ENCODE results near the gene OAS2. TPM values are rescaled to one million over a fixed set of nuclear protein-coding genes. Genes with fewer than 3 reads are reported as not detected.

Gene OAS2
- total and polyA plus RNA-seq, 9 of the 15 experiments (the other 6 are each of a cell fraction or from before 2014, with no cell fraction given) = 0.13 to 0.85 TPM; not detected in 7

DNA sequence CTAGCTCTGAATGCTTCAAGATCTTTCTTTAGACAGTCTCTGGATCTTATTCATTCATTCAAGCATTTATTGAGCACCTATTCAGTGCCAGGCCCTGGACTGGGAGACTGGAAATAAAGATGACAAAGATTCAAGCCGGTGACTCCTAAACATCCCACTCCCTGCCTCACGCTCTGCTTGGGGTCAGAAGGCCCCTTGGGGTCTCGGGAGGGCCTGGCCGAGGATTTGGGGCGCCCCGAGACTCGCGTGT lies 78.0 kb downstream of the OAS2 start:
- in situ Hi-C loops (cut with MboI) = no loop called here
- POLR2A ChIA-PET = interaction anchor here (0.7 kb wide), 1 partner anchor 439 kb away, joined by 3 read pairs; no protein-coding TSS in a partner anchor
- H3K79me2 ChIP-seq (ENCODE audit: control insufficient read depth, insufficient read depth, low read length) = no peaks in the 10 kb centered on the region

More for the DNA sequence above, 78.0 kb downstream of the OAS2 start:
- WGBS (ENCODE audit: insufficient coverage, low coverage, missing lambda C conversion rate) = 0% methylated on average over 3 of the region's 8 CpGs
- intact Hi-C loops (cut with micrococcal nuclease) = no loop called here
- Histone ChIP-seq H3K4me3 (no peak overlapping the region), H2AFZ (ENCODE audit: low read depth, low read length) (no peak overlapping the region), H4K20me1 (replicated peaks; ENCODE audit: control insufficient read depth, insufficient read depth, low read length) (peaks cover 8% of the 10 kb centered on the region), H3K27me3 (ENCODE audit: control insufficient read depth in 2 of 2, insufficient read depth in 2 of 2, low read length in 2 of 2) (peaks cover 7 to 36% of the 10 kb centered on the region in 2 experiments; a peak in 3 of 5 replicates), H3K27ac (ENCODE audit: extremely low read depth, low read depth, low read length) (no peak overlapping the region), H3K4me1 (replicated peaks in 1 of 2; ENCODE audit: control insufficient read depth in 2 of 2, insufficient read depth in 2 of 2, low read length in 2 of 2) (peaks cover 0 to 18% of the 10 kb centered on the region in 2 experiments; a peak in 1 of 5 replicates), H3K9me1 (ENCODE audit: control insufficient read depth, insufficient read depth, low read length) (no peaks in the 10 kb centered on the region), H3K36me3 (ENCODE audit: control insufficient read depth, insufficient read depth, low read length) (no peaks in the 10 kb centered on the region), H3K9ac (ENCODE audit: insufficient read depth in 1 of 2, low read depth in 2 of 2, low read length in 2 of 2) (no peak overlapping the region), H3K9me3 (replicated peaks; ENCODE audit: control insufficient read depth, insufficient read depth, low read depth, low read length) (no peaks in the 10 kb centered on the region), H3K4me2 (ENCODE audit: insufficient read depth, low read length) (no peak overlapping the region)
- ATAC-seq (no peak), FAIRE-seq (no peak), DNase-seq (ENCODE audit: extremely low read depth in 1 of 4, low spot score in 3 of 4) (no peak)
- BruUV-seq (replicated peaks) = no TSS peak
- TF ChIP-seq, protein P1, sequence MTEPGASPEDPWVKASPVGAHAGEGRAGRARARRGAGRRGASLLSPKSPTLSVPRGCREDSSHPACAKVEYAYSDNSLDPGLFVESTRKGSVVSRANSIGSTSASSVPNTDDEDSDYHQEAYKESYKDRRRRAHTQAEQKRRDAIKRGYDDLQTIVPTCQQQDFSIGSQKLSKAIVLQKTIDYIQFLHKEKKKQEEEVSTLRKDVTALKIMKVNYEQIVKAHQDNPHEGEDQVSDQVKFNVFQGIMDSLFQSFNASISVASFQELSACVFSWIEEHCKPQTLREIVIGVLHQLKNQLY (CRISPR knock-in tag; conservative IDR thresholded peaks at IDR 0.05) = no peak
- no peak for TF ChIP-seq POLR3G (IDR thresholded peaks at IDR 0.05; ENCODE audit: extremely low read depth, insufficient read length, insufficient replicate concordance)
- TF ChIP-seq ZNF696 (CRISPR knock-in tag; conservative IDR thresholded peaks at IDR 0.05) = no peak
- TF ChIP-seq ZNF79 (CRISPR knock-in tag; IDR thresholded peaks at IDR 0.05; ENCODE audit: low read depth) = no peak
- no peak for TF ChIP-seq HIVEP1 (CRISPR knock-in tag; IDR thresholded peaks at IDR 0.05)
- no peak for TF ChIP-seq ZNF133 (CRISPR knock-in tag; IDR thresholded peaks at IDR 0.05)
- no peak for TF ChIP-seq DACH1 (IDR thresholded peaks at IDR 0.05; ENCODE audit: partially characterized antibody)
- TF ChIP-seq KLF10 (CRISPR knock-in tag; IDR thresholded peaks at IDR 0.05) = no peak
- TF ChIP-seq, protein P2, sequence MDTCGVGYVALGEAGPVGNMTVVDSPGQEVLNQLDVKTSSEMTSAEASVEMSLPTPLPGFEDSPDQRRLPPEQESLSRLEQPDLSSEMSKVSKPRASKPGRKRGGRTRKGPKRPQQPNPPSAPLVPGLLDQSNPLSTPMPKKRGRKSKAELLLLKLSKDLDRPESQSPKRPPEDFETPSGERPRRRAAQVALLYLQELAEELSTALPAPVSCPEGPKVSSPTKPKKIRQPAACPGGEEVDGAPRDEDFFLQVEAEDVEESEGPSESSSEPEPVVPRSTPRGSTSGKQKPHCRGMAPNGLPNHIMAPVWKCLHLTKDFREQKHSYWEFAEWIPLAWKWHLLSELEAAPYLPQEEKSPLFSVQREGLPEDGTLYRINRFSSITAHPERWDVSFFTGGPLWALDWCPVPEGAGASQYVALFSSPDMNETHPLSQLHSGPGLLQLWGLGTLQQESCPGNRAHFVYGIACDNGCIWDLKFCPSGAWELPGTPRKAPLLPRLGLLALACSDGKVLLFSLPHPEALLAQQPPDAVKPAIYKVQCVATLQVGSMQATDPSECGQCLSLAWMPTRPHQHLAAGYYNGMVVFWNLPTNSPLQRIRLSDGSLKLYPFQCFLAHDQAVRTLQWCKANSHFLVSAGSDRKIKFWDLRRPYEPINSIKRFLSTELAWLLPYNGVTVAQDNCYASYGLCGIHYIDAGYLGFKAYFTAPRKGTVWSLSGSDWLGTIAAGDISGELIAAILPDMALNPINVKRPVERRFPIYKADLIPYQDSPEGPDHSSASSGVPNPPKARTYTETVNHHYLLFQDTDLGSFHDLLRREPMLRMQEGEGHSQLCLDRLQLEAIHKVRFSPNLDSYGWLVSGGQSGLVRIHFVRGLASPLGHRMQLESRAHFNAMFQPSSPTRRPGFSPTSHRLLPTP (IDR thresholded peaks at IDR 0.05; ENCODE audit: borderline replicate concordance, extremely low read depth, insufficient read length) = no peak
- CTCF ChIA-PET (ENCODE audit: low intra/inter-chr PET ratio) = no interaction called here
